ENCODE data around the gene TAOK2.

- TF ChIP-seq POLR2A (IDR thresholded peaks at IDR 0.05) (peak in 1 of 2 donors; percentile 86), CTCF (IDR thresholded peaks at IDR 0.05) (no peak)
These were observed 47.6 kb upstream of the TAOK2 start, which contains the start of gene KCTD13 for GRCh38 chr16:29925781-29926710.

All from thyroid gland (tissue), 4 donors.